SKM-1 (cell line): ENCODE measurements around the gene RAP2B.

Source experiments
- DNase-seq: peaks from one replicate; lab custom pipeline; 2025; ENCODE audit not compliant: unreplicated experiment; lab: John Stamatoyannopoulos, UW

The RAP2B gene

GRCh38 chr3:153159771-153160397, 2.1 kb upstream of the RAP2B start:
- DNase-seq = no peak

GRCh38 chr3:153160451-153161137, 1.4 kb upstream of the RAP2B start:
- DNase-seq = no peak

- DNase-seq = peak; percentile 97
Measured at GRCh38 chr3:153161138-153161713, 800 bp upstream of the RAP2B start.

- no peak for DNase-seq
Measured at GRCh38 chr3:153162513-153163392, 727 bp downstream of the RAP2B start.

GRCh38 chr3:153163393-153163724, 1.3 kb downstream of the RAP2B start:
- no peak for DNase-seq

GRCh38 chr3:153163756-153164550, 1.9 kb downstream of the RAP2B start:
- DNase-seq = no peak

- no peak for DNase-seq
Measured at GRCh38 chr3:153165261-153165681, 3.2 kb downstream of the RAP2B start.

- DNase-seq = no peak
Measured at GRCh38 chr3:153166206-153166605, 4.2 kb downstream of the RAP2B start.

- no peak for DNase-seq
Measured at GRCh38 chr3:153166796-153167195, 4.8 kb downstream of the RAP2B start.

GRCh38 chr3:153169793-153170383, 7.9 kb downstream of the RAP2B start:
- DNase-seq = no peak

GRCh38 chr3:153171256-153171655, 9.2 kb downstream of the RAP2B start:
- DNase-seq = no peak

- DNase-seq = no peak
Measured at GRCh38 chr3:153171918-153172317, 9.9 kb downstream of the RAP2B start.

- no peak for DNase-seq
Measured at GRCh38 chr3:153172796-153173757, 11.1 kb downstream of the RAP2B start.

GRCh38 chr3:153173758-153174516, 11.9 kb downstream of the RAP2B start:
- no peak for DNase-seq

- no peak for DNase-seq
Measured at GRCh38 chr3:153176197-153176596, 14.2 kb downstream of the RAP2B start.

- DNase-seq = peak; percentile 13
Measured at GRCh38 chr3:153180860-153181372, 18.9 kb downstream of the RAP2B start.

- DNase-seq = no peak
Measured at GRCh38 chr3:153182501-153183293, 20.7 kb downstream of the RAP2B start.

- no peak for DNase-seq
Measured at GRCh38 chr3:153190923-153191322, 28.9 kb downstream of the RAP2B start.
